ENCODE measurements around the gene ZFP91.
A peak's percentile ranks its signal among the peaks of the same experiment; 100 is the strongest.
"Not testable (repeated sequence)": the region's sequence is repeated elsewhere in the genome, so short reads cannot be mapped to it uniquely, and the experiment has no call there.

The ZFP91 gene, protein sequence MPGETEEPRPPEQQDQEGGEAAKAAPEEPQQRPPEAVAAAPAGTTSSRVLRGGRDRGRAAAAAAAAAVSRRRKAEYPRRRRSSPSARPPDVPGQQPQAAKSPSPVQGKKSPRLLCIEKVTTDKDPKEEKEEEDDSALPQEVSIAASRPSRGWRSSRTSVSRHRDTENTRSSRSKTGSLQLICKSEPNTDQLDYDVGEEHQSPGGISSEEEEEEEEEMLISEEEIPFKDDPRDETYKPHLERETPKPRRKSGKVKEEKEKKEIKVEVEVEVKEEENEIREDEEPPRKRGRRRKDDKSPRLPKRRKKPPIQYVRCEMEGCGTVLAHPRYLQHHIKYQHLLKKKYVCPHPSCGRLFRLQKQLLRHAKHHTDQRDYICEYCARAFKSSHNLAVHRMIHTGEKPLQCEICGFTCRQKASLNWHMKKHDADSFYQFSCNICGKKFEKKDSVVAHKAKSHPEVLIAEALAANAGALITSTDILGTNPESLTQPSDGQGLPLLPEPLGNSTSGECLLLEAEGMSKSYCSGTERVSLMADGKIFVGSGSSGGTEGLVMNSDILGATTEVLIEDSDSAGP

DNA sequence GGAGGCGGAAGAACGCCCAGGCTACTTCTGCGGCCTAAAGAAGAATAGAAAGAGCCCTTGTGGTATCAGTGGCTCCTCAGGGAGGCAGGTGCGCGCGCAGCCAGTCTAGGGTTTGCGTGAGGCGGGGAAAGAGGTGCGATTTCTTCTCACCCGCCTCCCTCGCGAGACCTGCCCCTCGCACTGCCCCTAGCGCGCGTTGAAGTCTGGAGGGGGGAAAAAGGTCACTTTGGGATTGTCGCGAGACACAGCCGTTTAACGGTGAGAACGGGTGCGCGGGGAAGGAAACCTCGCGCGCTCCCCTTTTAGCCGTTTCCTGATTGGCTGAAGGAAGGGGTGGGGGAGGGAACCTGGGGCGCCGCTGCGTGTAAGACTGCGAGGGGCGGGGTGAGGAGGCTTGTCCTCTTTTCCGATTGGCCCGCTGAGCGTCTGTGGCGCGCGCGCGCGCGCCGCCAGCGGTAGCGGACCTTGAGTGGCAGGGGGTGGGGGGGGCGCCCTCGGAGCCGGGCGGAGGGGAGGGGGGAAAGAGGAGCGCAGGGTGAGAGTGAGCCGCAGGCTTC, at the start of gene ZFP91:
ZFP91 (plus strand) TSS at position 429 of the 557 bp plus-strand sequence. CDS start 219 bp downstream, outside the sequence.
- peak; percentile 95 to 96 for DNase-seq

DNA sequence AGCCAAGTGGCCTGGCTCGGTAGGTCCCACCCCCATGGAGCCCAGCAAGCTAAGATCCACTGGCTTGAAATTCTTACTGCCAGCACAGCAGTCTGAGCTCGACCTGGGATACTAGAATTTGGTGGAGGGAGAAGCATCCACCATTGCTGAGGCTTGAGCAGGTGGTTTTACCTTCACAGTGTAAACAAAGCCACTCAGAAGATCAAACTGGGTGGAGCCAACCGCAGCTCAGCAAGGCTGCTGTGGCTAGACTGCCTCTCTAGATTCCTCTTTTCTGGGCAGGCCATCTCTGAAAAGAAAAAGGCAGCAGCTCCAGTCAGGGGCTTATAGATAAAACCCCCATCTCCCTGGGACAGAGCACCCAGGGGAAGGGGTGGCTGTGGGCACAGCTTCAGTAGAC, 48.6 kb upstream of the ZFP91 start:
- DNase-seq: no peak

DNA sequence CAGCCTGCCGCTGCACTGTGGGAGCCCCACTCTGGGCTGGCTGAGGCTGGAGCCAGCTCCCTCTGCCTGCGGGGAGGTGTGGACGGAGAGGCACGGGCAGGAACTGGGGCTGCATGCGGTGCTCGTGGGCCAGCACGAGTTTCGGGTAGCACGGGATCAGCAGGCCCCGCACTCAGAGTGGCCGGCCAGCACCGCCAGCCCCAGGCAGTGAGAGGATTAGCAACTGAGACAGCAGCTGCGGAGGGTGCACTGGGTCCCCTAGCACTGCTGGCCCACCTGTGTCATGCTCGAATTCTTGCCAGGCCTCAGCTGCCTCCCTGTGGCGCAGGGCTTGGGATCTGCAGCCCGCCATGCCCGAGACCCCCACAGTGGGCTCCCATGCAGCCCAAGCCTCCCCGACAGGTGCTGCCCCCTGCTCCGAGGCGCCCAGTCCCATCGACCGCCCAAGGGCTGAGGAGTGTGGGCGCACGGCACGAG, 47.0 kb upstream of the ZFP91 start:
- no peak for DNase-seq

DNA sequence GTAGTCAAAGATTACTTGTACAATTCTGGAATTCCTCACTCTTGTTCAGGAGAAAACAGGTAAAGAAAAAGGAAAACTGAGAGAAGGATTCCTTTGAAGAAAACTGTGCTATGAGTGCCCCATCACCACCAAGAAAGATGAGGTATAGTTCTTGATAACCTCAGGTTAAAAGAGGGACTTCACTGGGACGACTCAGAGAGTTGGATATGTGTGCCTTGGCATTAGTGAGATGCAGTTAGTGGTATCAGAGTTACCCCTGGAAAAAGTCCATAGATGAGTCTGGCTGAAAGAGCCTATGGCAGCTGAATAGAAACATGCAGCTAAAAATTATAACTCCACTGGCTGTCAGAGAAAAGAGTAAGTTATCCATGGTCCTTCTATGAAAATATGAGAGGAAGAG, 32.0 kb upstream of the ZFP91 start:
- DNase-seq: no peak

DNA sequence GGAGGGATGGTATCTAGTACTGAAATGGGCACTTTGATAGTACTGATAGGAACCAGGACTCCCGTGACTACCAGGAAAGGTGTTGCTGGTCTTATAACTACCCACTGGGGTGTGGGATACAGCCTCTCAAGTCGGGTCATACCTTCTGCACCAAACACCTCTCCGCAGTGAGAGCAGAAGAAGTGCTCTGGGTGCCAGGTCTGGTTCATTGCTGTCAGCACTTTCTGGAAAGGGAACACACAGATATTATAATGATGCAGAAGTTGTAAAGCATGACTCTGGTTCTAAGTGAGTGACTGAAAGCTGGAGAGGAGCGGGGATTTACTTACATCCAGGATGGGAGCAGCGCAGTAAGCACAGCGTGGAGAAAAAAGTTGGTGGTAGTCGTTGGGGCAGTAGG, 29.2 kb upstream of the ZFP91 start:
- no peak for DNase-seq

DNA sequence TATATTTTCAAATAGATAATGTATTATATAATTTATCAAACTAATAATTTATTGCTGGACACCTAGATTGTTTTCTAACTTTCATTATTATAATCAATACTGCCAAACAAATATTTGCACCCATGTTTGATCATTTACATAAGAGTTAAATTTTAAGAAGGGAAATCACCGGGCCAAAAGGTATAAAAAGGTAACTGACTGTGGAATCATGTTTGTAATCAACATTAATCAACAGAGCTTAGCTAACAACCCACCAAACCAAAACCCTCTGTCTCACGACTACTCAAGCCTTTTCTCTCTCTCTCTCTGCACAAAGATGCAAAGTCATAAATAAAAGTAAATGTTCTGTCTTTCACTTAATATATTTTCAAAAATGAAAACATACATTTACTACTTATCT, 18.0 kb upstream of the ZFP91 start:
- DNase-seq: no peak

DNA sequence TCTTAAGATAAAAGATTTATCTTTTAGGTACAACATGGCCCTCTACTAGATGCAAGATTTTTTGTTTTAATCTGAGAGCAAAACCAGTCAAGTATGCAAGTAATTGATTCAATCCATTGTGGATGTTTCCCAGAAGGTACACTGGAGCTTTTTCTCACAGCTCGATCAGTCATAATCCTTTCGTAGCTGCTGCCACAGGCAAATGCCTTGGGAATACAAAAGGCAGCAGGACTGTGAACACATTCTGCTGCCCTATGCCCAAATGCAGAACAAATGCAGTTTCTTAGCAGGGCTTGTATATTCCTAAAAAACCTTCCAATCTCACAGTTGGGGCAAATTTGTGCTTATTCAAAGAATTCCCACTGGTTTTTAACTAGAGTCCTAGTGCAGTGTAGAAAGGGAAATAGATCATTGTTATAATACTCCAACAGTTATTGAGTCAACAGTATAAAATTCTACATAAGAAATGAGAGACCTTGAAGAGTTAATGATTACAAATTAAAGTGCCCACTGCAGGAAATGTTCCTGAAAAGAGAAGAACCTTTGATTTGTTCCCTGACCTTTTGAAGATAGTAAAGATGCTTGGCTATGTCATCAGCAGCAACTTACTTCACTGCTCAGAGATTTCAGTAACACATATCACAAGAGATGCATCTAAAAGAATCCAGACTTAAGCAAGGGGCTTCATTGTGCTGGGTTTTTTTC, 17.3 kb upstream of the ZFP91 start:
- DNase-seq: no peak

DNA sequence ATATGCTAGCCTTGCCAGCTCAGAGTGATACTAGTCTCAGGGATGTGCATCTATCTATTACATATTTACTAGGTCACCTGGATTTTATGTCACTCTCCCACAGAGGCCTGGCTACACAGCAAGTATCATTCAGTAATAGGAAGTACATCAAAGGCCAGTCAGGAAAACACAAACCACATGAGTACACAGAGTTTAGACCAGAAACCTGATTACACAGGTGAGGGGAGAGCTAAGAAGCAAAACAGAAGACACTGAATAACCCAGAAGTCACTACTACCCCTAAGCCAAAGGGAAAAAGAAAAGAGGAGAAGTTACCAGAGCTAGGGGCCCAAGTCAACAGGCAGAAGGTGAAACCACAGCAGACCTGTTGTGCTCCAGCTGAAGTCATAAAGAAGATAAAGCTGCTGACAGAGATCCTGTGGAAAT, 16.5 kb upstream of the ZFP91 start:
- DNase-seq: no peak

DNA sequence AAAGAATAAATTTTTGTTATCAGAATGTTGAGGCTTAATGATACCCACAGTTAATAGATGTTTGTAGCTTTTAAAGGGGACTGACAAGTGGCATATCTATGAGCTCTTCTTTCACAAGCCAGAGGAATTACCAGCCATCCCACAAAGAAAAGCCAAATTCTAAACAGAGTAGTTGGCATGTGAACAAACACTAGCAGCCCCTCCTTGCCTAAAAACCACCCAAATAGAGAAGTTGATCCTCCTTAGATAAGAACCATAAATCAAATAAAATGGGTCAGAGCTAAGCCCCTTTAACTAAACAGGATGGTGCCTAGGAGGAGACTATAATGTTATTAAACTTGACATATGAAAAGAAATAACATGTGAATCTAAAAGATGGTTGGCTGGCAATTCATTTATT, 14.6 kb upstream of the ZFP91 start:
- no peak for DNase-seq

DNA sequence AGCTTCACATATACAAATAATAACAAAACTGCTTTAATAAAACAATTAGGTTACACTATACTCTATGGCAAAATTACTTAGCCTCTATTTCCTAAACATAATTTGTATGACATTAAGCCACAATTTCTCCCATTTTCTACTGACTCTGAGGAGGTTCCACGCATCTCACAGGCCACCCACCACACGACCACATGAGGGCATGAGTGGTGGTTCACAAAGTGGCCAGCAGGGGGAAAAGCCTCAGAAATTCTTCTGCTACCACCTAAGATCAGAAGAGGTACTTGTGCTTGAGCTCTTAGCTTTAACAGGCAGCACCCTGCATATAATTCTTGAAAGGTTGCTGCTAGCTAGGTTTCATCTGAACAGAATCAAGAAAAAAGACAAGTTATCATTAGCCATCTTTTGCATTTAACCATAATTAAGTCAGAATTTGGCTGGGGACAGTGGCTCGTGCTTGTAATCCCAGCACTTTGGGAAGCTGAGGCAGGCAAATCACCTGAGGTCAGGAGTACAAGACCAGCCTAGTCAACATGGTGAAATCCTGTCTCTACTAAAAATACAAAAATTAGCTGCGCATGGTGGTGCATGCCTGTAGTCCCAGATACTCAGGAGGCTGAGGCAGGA, 10.9 kb upstream of the ZFP91 start:
- DNase-seq: no peak

DNA sequence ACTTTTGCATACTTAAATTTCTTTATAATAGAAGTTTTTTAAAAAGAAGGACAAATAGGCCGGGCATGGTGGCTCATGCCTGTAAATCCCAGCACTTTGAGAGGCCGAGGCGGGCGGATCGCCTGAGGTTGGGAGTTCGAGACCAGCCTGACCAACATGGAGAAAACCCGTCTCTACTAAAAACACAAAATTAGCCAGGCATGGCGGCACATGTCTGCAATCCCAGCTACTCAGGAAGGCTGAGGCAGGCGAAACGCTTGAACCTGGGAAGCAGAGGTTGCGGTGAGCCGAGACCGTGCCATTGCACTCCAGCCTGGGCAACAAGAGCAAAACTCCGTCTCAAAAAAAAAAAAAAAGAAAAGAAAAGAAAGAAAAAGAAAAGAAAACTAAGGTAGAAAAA, 6.0 kb upstream of the ZFP91 start:
- not testable (repeated sequence) for DNase-seq

DNA sequence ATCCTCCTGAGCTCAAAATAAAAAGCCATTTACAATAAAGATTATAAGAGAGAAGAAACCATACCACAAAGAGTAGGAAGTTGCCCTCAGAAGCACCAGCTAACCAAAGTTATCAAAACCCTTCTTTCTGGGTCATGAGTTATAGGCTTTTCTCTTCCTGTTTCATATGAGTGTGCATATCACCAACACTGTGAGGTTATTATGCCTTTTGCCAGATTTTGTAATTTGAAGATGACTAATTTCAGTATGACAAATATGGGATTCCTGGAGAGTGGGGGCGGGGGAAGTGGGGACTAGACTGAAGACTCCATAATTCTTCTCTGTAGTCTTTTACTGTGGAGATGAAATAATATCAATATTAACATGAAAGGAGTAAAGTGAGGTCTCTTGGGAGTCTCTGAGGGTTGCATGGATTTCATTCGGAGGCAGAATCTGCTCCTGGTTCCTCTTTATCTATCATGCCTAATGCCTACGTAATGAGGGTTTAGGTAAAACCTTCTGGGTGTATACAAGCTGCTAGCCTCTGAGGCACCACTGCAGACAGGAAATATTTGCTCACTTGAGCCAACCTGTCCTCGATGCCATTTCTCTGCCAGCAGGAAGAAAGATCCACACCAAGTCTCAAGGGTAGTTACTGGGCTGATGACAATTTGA, 5.3 kb upstream of the ZFP91 start:
- DNase-seq: no peak

DNA sequence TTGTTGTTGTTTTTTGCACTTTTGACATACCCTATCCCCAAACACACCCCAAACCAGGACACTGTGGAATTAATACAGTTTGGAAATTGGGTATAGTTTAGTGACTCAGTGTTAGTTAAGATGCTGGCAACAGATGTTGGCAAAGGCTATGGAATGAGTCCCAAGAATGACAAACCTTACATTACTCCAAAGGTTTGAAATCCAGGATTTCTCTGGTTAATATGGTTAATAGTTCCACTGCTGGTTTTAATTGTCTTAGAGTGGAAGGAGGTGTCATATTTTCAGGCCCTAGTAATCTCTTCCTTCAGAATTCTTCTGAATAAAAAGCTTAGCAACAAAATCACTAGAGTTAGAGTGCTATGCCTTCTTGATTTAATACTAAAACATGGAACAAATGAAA, 4.0 kb upstream of the ZFP91 start:
- no peak for DNase-seq

DNA sequence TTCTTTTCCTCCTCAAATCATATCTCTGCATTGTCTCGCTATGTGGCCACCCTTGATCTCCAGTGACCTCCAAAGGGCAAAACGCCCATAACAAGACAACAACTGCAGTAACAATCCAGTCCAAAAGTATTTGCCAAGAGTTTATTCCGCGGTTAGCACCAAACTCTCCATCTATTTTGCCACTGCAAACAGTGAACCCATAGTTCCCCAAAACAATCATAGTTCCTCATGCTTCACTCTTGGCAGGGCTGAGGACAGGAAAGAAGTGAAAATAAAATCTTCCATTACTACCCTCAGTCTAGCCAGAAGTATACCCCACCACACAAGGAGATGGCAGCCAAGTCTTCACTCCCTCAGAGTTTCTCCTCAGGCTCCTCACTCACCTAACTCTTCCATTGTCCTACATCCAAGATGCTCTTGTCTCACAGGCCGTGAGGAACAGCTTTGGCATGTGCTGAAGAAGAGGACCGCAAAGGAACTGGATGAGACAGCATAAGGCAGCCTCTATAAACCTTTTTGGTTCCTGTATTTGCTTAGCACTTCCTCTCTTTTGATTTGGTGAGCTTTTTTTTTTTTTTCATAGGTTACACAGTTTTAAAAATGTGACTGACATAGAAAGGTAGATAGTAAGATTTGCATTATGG, 3.4 kb upstream of the ZFP91 start, which contains the start of gene LPXN:
LPXN (minus strand) TSS at position 480 of the 644 bp plus-strand sequence; CDS start at position 396, 84 bp downstream.
- peak in 1 of 2 donors; percentile 67 for DNase-seq

DNA sequence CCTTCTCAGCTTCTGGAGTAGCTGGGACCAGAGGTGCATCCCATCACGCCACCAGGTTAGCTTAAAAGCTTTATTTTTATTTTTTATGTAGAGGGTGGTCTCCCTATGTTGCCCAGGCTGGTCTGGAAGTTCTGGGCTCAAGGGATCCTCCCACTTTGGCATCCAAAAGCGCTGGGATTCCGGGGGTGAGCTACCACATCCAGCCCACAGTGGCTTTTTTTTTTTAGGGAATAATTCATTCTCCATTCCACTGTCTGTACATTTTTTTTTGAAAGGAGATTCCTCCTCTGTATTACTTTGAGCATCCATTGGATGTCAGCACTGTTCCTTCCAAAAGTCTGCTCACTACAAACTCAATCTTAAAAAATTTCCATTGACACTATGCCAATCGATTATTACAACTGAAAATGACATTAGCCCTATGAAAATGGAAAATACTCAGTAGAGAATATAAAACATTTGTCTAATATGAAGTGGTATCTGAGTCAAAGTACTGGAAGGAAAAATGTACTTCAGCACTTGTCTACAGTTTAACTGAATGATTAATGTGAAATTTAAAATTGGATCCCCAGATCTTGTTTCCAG, 1.9 kb upstream of the ZFP91 start:
- peak in 1 of 2 donors; percentile 68 for DNase-seq

DNA sequence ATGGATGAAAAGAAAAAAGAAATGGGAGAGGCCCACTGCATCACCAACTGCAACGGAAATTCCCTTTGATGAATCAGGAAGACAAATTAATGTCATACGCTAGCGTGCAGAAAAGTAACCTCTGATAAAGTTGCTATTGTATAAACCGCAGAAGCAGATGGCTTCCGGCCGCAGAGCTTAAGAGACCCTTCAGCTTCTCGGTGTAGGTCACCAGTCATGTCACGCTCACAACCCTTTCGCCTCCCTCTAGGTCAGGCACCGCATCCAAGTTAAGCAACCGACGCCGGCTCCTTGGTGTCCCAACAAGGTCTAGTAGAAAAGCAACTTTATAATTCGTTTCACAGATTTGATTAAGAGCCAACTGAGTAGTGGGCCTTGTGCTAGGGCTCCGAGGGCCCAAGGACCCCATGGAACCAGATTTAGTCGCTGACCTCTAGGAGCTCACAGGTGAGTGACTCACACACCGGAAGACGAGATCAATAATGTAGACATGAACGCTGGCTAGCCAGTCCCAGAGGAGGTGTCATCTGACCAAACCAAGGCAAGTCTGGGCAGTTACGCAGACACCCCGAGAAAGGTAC, 1.2 kb upstream of the ZFP91 start:
- DNase-seq: no peak

DNA sequence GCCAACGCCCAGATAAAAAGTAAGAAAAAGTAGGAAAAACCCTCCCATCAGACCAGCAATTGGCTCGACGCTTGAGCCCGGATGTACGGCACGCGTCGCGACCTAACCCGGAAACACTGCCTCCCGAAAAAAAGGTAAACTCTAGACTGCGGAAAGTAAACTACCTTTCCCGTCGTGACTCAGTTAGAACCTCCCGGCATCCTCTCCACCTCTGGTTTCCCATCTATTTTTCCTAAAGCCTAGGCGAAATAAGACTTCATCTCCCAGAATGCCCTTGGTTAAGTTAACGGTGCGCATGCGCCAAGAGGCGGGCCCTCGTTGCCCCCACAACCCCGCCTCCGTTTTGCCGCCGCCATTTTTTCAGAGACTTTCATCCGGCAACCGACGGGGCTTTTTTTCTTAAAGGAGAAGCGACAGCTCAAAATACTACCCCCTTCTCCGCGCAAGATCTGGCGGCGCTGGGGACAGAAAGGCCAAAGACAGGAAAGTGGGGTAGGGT, 678 bp upstream of the ZFP91 start:
- DNase-seq: peak; percentile 92 to 99

DNA sequence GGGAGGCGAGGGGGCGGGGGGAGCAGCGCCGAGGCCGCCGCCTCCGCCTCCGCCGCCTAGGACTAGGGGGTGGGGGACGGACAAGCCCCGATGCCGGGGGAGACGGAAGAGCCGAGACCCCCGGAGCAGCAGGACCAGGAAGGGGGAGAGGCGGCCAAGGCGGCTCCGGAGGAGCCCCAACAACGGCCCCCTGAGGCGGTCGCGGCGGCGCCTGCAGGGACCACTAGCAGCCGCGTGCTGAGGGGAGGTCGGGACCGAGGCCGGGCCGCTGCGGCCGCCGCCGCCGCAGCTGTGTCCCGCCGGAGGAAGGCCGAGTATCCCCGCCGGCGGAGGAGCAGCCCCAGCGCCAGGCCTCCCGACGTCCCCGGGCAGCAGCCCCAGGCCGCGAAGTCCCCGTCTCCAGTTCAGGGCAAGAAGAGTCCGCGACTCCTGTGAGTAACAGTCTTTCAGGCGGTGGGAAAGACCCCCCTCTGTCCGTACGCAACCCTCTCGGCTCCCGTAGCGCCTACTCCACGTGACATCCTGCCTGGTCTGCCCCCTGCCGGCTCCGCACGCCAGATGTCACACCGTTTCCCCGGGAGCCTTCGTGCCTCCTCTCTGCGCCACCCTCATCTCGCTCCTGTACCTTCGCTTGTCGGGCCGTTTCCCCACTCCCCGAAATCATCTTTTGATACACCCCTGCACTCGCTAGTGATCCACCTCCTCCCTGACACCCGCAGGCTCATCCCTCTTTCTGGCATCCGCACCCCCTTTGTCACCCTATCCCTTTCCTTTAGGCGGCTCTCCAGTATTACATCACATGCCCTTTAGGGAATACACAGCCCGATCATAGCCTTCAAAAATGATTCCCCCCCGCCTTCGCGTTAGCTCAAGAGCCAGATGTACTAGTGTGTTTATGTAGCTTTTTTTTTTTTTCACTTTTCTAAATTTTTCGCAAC, 598 bp downstream of the ZFP91 start:
- DNase-seq: peak; percentile 86 to 96

DNA sequence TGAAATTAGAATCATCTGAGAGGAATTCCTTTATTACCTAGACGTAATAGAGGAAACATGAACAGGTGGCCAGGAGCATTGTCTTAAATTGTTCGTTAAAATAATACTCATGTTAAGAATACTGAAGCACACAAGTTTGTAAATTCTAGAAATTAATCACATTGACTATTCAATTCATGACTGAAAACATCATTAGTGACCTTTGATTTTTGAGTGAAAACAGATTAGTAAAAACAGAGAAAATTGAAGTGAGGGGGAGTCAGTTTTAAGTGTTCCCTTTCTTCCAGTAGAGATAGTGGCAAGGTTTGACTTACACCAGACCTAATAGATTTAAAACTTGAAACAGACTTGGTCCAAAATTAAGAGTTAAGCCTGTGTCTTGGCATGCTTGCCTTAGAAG, 1.4 kb downstream of the ZFP91 start:
- no peak for DNase-seq

DNA sequence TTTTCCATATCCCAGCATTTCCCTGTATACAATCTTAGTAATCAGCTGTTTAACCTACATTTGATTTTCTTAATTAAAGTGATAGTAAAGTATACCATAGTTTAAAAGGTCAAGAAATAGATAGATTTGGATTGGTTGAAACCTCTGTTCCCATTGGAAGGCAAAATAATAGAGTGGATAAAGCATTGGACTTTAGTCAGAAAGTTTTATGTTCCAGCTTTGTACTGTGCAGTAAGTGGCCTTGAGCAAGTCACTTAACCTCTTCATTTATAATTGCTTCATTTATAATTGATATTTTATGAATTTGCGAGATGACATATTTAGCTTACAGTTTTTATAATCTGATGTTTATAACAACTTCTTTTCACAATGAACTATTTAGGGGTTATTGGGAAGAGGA, 3.6 kb downstream of the ZFP91 start:
- DNase-seq: no peak
